Colon (tissue), 2 donors: Measurements from ENCODE around the gene TMEM98.
"Not testable (repeated sequence)": the region's sequence is repeated elsewhere in the genome, so short reads cannot be mapped to it uniquely, and the experiment has no call there.

Source experiments
- FAIRE-seq: peaks from 2 replicates; lab custom pipeline; 2012; peaks lifted over from hg19 to GRCh38; lab: Jason Lieb, UNC
- donor health status: control.
- donor health status: control.

The TMEM98 gene

DNA sequence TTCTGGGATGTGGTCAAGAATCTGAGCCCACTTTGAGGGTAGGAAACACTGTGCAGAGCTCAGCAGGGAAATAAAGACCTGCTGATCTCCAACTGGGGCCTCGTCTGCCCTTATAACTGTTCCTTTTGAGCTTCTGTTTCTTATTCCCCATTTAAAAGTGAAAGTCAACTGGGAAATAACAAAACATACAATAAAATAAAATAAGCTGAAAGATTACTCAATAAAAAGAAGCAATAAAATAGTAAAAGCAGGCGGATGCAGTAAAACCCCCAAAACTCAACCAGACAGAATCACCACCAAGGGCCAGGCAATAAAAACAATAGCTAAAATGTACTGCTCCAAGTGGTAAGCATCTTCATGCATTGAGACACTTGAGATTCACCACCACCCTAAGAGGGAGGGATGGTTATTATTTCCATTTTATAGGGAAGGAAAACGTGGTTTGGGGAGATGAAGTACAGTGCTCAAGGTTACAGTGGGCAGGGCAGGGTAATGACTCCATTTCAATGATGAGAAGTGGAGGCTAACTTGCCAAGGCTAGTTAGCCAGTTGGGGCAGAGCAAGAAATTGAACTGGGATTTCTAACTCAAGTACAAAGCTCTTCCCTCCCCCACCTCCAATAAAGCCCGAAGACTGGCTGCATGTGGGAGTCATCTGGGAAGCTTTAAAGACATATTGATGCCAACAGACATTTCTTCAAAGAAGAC is 57.2 kb downstream of the TMEM98 start:
- FAIRE-seq, result no peak

DNA sequence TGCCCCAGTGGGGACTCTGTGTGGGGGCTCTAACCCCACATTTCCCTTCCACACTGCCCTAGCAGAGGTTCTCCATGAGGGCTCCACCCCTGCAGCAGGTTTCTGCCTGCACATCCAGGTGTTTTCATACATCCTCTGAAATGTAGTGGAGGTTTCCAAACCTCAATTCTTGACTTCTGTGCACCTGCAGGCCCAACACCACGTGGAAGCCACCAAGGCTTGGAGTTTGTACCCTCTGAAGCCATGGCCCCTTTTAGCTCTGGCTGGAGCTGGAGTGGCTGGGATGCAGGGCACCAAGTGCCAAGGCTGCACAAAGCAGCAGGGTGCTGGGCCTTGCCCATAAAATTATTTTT is 59.5 kb downstream of the TMEM98 start:
- FAIRE-seq, result not testable (repeated sequence)

DNA sequence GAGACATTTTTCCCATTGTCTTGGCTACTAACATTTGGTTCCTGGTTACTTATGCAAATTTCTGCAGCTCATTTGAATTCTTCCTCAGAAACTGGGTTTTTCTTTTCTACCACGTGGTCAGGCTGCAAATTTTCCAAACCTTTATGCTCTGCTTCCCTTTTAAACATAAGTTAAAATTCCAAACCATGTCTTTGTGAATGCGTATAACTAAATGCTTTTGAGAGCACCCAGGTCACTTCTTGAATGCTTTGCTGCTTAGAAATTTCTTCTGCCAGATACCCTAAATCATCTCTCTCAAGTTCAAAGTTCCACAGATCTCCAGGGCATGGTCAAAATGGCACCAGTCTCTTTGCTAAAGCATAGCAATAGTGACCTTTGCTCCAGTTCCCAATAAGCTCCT is 59.9 kb downstream of the TMEM98 start:
- not testable (repeated sequence) for FAIRE-seq

DNA sequence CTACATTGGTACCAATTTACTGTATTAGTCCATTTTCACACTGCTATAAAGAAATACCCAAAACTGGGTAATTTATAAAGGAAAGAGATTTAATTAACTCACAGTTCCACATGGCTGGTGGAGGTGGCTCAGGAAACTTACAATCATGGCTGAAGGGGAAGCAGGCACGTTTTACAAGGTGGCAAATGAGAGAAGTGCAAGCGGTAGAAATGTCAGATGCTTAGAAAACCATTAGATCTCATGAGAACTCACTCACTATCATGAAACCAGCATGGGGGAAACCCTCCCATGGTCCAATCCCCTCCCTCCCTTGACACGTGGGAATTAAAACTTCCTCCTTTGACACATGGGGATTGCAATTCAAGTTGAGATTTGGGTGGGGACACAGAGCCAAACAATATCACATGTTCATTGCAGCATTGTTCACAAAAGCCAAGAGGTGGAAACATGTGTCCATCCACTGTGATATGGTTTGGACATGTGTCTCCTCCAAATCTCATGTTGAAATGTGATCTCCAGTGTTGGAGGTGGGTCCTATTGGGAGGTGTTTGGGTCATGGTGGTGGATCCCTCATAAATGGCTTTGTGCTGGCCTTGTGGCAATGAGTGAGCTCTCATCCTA is 60.6 kb downstream of the TMEM98 start:
- FAIRE-seq, result no peak

DNA sequence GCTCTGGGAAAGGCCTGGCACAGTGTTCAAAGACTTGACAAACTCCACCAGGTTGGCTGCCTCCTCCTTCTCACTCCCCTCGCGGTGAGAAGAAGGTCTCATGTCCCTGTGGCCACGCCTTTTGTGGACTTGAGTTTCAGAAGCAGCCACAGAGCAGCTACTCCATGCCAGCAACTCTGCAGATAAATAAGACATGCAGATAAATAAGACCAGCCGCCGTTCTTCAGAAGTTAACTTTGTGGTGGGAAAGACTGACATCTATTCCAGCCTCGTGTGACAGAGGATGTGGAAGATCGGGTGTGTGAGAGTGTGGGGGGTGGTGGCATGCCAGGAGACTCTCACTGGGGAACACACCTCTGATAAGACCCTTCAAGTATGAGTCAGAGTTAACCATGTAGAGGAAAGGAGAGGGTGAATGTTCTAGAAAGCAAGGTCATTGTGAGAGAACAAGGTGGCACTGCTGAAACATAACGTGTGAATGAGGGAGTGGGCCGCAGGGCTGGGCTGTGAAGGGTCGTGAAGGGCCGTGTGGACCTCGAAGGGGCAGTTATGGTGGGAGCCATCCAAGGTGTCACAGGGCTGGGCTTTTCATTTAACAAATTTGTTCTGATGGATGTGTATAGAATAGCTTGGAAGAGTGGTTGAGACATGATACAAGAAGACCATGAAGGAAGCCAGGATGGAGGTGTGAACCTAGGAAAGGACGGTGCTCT is 64.5 kb downstream of the TMEM98 start:
- FAIRE-seq, result no peak

DNA sequence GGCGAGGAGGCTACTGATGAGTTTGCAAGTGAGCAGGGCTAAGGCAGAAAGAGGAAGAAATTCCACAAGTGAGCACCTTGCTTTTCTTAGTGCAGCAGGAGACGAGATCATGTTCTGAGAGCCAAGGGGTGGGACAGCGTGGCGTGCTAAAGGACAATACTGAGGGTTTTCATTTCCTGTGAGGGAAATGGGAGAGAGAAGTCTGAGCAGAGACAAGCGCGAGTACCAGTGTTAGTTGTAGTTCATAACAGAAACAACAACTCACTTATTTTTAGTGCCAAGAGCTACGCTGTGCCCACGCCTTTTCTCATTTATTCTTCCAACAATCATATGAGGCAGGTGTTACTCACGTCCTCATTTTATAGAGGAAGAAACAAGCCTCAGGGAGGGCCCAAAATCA is 66.0 kb downstream of the TMEM98 start:
- no peak for FAIRE-seq
